Raji (cell line): ENCODE data around the gene KCNA3.

Experiments used
- POLR2A ChIP-seq: IDR thresholded peaks from 2 replicates; pipeline ENCODE4 v1.6.1; 2011; ENCODE audit warnings: low read depth, low read length, control low read depth; ENCODE audit not compliant: insufficient read depth

KCNA3 gene

DNA sequence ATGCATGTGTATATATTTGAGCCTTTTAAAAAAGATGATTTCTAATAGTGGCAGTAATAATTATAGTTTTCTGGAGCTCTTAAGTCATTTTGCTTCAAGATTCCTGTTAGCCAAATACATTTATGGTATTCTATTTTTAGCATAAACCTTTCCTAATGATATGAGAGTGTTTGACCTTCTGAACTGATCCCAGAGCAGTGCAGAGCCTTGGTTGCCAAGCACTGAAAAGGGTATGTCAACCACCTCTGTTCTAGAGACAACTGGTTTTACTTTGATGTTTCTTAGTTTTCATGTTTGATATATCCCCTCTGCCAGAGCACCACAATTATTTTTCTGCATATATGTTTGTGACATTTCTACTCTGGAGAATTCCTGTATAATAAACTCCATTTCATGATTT, 15.1 kb upstream of the KCNA3 start:
- TF ChIP-seq POLR2A = no peak

DNA sequence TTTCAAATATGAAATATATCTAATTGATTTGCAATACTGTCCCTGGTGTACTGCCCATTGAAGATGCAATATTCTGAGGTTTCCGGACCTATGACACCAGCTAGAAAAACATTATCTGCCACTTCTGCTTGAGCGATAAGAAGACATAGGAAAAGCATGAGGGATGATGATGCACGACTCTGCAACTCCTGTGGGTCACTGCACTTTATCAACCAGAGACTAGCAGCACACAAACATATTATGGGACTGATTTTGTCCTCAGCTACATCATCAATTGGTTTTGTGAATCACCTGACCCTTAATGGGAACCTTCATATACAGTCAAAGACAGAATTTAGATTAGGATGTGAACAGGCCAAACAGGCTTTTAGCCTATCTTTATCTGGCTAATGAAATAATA, 13.8 kb upstream of the KCNA3 start:
- no peak for TF ChIP-seq POLR2A

DNA sequence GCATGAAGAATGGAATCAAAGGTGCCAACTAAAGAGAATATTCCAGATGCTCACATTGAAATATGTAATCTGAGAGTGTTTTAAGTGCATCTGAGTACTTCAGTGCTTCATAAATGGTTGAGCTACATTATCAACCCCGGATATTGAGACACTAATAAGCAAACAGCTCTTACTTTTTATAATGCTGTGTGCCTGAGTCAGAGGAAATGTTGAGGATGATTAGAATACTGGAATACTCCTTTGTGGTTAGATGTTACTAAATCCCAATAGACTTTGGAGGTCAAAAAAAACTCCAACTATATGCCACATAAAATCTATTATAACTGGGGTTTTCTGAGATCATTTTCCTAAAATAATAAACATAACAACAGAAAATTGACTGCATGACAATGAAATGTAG, 12.5 kb upstream of the KCNA3 start:
- TF ChIP-seq POLR2A = no peak

DNA sequence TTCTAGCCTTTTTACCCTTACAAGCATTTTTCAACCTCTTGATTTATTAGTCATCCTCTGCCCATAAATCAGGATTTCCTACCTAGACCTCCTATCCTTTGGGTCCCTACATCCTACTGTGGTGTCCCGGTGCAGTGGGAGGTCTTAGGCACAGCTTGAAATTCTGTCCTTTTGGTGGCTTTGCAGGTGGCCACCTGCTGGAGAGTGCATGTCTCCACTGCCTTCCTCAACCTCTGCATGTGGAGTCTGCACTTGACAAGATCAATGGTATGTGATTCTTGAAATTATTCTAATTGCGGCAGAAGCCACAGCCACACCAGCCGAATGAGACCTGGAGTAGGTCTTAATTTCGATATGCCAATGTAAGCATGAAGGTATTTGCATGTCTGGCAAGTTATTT, 11.4 kb upstream of the KCNA3 start:
- TF ChIP-seq POLR2A = no peak

DNA sequence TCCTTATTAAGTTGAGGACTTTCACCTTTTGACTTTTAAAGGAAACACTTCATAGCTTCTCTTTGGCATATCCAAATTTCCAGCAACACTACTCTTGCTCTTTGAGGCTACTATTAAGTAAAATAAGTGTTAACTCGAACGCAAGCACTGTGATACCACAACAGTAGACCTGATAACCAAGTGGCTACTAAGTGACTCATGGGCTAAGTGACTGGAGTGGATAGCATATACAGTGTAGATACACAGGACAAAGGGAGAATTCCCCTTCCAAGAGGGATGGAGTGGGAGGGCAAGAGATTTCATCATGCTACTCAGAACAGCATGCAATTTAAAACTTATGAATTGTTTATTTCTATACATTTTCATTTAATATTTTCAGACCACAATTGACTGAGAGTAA, 9.8 kb upstream of the KCNA3 start:
- no peak for TF ChIP-seq POLR2A

GRCh38 chr1:110682898-110683297, 8.2 kb upstream of the KCNA3 start:
- no peak for TF ChIP-seq POLR2A

- no peak for TF ChIP-seq POLR2A
Measured at GRCh38 chr1:110680036-110680735, 5.4 kb upstream of the KCNA3 start.

DNA sequence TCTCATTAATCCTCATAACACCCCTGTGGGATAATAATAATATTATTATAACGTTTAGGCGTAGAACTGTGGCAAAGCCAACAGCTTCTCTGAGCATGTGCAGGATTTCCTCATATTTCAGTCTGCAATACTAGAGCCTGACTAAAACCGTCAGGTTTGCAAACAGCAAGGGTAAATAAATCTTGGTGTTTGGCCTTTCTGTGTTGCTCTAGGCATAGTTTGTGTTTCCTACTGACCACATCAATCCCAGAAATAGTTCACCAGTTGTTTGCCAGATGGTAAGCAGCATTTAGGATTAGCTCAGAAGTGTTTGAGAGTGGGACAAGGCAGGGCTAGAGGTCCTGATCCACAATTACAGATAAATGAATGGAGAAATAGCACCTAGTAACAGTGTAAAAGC, 2.8 kb upstream of the KCNA3 start:
- TF ChIP-seq POLR2A = no peak

DNA sequence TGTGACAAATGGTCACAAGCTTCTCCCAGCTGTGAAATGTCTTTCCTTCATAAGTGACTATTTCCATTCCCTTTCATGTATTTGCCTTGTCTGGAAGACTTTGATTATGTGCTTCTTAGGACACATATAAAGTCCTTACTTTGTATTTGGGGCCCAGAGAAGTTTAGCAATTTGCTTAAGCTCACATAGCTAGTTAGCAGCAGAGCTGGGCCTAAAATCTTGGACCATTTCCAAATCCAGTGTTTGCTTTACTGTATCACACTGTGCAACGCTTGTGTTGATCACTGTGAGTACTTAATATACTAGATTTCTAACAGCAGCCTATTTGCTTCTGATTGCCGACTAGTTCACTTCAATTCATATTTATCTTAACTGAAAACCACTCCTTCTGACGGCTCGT, 2.2 kb upstream of the KCNA3 start:
- no peak for TF ChIP-seq POLR2A

GRCh38 chr1:110675060-110675791, 486 bp upstream of the KCNA3 start:
- TF ChIP-seq POLR2A = no peak

GRCh38 chr1:110673805-110674336, 869 bp downstream of the KCNA3 start:
- no peak for TF ChIP-seq POLR2A

DNA sequence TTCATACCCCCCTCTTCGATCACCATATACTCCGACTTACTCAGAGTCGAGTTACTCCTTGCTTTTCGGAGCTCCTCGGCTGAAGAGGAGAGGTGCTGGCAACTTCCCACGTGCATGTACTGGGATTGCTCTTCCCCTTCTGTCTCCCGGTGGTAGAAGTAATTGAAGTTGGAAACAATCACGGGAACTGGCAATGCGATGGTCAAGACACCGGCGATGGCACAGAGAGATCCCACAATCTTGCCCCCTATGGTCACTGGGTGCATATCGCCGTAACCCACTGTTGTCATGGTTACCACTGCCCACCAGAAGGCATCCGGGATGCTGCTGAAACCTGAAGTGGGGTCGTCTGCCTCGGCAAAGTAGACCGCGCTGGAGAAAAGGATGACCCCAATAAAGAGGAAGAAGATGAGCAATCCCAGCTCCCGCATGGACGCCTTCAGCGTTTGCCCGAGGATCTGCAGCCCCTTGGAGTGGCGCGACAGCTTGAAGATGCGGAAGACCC, 1.5 kb downstream of the KCNA3 start:
- no peak for TF ChIP-seq POLR2A

- TF ChIP-seq POLR2A = peak; percentile 68
Measured at GRCh38 chr1:110672753-110673108, 2.0 kb downstream of the KCNA3 start.

GRCh38 chr1:110672001-110672752, 2.6 kb downstream of the KCNA3 start:
- TF ChIP-seq POLR2A = no peak

DNA sequence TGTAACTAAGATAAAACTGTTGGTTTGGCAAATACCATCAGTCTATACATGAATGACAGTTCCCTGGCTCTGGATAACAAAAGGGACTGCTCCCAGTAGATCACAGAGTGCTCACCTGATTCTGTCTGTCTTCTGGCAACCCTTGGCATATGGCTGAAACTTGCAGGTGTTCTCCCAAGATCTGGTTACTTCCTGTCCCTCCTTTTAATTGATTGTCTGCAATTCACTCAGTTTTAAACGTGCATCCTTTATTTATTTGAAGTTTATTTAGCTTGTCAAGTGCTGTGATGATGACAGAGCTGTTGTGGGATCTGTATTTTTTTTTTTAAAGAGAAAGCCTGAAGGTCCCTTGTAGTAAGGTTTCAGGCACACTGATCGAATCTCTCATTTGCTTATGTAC, 3.4 kb downstream of the KCNA3 start:
- no peak for TF ChIP-seq POLR2A

DNA sequence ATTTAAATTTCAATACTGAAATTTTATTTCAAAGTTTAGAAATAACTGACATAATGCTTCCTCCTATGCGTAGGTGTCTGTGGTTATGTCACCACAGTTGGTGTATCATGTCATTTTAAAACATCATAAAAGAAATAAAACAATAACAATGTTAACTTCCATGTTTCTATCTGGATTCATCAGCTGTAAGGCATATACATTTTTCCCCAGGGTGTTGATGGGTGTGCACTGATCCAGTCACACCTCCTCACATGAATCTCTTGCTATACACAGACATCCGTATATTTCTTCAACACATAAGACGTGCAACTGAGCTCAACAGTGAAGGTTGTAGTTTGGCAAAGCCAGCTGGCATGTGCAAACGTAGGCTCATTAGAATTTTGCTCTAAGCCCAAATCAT, 6.2 kb downstream of the KCNA3 start:
- TF ChIP-seq POLR2A = no peak
